ENCODE measurements around the gene TMEM74B. TPM values are rescaled to one million over a fixed set of nuclear protein-coding genes. Genes with fewer than 3 reads are reported as not detected.

Gene TMEM74B
- total and polyA plus RNA-seq, 2 of the 8 experiments (the other 6 are each of a cell fraction or from before 2014, with no cell fraction given) = 4.0 to 6.4 TPM

DNA sequence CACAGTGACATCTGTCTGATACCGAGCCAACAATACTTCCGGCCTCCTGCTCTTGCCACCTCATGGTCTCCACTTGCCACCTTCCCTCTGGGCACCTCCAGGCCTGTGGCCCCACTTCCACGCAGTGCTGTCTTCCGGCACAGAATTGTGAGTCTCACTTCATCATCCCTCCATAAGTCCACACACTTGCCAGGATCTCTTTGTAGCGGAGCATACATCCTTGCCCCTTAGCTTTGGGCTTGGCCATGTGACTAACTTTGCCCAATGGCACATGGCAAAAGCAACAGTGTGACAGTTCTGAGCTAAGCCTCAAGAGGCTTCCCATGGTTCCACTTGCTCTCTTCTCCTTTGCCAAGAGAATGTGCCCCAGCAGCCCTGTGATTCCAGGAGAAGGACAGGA lies 14.0 kb upstream of the TMEM74B start (continued):
- TF ChIP-seq, protein P1, sequence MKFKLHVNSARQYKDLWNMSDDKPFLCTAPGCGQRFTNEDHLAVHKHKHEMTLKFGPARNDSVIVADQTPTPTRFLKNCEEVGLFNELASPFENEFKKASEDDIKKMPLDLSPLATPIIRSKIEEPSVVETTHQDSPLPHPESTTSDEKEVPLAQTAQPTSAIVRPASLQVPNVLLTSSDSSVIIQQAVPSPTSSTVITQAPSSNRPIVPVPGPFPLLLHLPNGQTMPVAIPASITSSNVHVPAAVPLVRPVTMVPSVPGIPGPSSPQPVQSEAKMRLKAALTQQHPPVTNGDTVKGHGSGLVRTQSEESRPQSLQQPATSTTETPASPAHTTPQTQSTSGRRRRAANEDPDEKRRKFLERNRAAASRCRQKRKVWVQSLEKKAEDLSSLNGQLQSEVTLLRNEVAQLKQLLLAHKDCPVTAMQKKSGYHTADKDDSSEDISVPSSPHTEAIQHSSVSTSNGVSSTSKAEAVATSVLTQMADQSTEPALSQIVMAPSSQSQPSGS (IDR thresholded peaks at IDR 0.05; ENCODE audit: low read length) = no peak
- no peak for TF ChIP-seq BRCA1 (IDR thresholded peaks at IDR 0.05; ENCODE audit: low read depth, low read length)
- no peak for TF ChIP-seq BACH1 (IDR thresholded peaks at IDR 0.05; ENCODE audit: low read length)
- no peak for TF ChIP-seq CBX8 (IDR thresholded peaks at IDR 0.05; ENCODE audit: borderline replicate concordance, low read depth, low read length)
